ENCODE data around the gene ETV5. TPM values are rescaled to one million over a fixed set of nuclear protein-coding genes. Genes with fewer than 3 reads are reported as not detected.

ETV5 gene
- polyA plus RNA-seq, 2 of the 4 experiments (the other 2 are of a cell fraction) = 20.5 to 54.7 TPM

DNA sequence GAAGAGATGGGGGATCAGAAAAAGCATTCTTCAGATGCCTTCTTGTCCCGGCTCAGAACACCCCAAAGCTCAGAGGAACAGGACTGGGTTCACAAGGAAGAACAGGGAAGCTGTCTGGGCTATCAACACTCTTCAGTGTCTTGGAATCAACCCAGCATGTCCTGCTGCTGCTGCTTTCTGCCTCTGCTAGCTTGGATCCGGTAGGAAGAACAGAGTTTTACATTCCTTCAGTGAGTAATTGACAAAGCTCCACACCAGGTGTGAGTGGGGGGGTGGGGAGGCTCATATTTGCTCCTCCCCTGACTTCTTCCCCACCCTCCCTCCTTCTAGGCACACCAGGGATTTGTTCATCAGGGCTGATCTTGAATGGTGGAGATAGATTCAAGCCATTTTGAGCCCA lies 13.1 kb upstream of the ETV5 start:
- CTCF ChIA-PET = no interaction called here
- POLR2A ChIA-PET = no interaction called here
- H3K4me2 ChIP-seq = no peak overlapping the region
- H3K9me3 ChIP-seq = no peaks in the 10 kb centered on the region
- WGBS (ENCODE audit: missing lambda C conversion rate) = 43% methylated on average over 2 of the region's 2 CpGs
- no peak for ATAC-seq
- no peak for DNase-seq (ENCODE audit: low read depth in 1 of 2, low spot score in 1 of 2)
- no peak overlapping the region for H3K27ac ChIP-seq
- H3K4me3 ChIP-seq = no peak overlapping the region
- no peak for FAIRE-seq
- no peaks in the 10 kb centered on the region for H3K4me1 ChIP-seq
- no peak for TF ChIP-seq RARB (CRISPR knock-in tag; IDR thresholded peaks at IDR 0.05)
- TF ChIP-seq, protein P1, sequence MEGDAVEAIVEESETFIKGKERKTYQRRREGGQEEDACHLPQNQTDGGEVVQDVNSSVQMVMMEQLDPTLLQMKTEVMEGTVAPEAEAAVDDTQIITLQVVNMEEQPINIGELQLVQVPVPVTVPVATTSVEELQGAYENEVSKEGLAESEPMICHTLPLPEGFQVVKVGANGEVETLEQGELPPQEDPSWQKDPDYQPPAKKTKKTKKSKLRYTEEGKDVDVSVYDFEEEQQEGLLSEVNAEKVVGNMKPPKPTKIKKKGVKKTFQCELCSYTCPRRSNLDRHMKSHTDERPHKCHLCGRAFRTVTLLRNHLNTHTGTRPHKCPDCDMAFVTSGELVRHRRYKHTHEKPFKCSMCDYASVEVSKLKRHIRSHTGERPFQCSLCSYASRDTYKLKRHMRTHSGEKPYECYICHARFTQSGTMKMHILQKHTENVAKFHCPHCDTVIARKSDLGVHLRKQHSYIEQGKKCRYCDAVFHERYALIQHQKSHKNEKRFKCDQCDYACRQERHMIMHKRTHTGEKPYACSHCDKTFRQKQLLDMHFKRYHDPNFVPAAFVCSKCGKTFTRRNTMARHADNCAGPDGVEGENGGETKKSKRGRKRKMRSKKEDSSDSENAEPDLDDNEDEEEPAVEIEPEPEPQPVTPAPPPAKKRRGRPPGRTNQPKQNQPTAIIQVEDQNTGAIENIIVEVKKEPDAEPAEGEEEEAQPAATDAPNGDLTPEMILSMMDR (IDR thresholded peaks at IDR 0.05) = no peak
- no peak for TF ChIP-seq ESRRA (IDR thresholded peaks at IDR 0.05; ENCODE audit: borderline replicate concordance, low read length)
- no peak for TF ChIP-seq RFX5 (IDR thresholded peaks at IDR 0.05)
- no peak for TF ChIP-seq HEYL (CRISPR knock-in tag; IDR thresholded peaks at IDR 0.05)
- no peak for TF ChIP-seq MAZ (IDR thresholded peaks at IDR 0.05; ENCODE audit: borderline replicate concordance, low read depth, low read length)
- TF ChIP-seq NR3C1 (IDR thresholded peaks at IDR 0.05) = no peak
- TF ChIP-seq CBX2 (IDR thresholded peaks at IDR 0.05; ENCODE audit: borderline replicate concordance, low read depth) = no peak
- TF ChIP-seq, protein P2, sequence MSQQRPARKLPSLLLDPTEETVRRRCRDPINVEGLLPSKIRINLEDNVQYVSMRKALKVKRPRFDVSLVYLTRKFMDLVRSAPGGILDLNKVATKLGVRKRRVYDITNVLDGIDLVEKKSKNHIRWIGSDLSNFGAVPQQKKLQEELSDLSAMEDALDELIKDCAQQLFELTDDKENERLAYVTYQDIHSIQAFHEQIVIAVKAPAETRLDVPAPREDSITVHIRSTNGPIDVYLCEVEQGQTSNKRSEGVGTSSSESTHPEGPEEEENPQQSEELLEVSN (IDR thresholded peaks at IDR 0.05; ENCODE audit: borderline replicate concordance, low read depth) = no peak
- no peak for TF ChIP-seq NPAS2 (CRISPR knock-in tag; IDR thresholded peaks at IDR 0.05; ENCODE audit: borderline replicate concordance)
- TF ChIP-seq, protein P3, sequence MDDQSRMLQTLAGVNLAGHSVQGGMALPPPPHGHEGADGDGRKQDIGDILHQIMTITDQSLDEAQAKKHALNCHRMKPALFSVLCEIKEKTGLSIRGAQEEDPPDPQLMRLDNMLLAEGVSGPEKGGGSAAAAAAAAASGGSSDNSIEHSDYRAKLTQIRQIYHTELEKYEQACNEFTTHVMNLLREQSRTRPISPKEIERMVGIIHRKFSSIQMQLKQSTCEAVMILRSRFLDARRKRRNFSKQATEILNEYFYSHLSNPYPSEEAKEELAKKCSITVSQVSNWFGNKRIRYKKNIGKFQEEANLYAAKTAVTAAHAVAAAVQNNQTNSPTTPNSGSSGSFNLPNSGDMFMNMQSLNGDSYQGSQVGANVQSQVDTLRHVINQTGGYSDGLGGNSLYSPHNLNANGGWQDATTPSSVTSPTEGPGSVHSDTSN (IDR thresholded peaks at IDR 0.05) = no peak

DNA sequence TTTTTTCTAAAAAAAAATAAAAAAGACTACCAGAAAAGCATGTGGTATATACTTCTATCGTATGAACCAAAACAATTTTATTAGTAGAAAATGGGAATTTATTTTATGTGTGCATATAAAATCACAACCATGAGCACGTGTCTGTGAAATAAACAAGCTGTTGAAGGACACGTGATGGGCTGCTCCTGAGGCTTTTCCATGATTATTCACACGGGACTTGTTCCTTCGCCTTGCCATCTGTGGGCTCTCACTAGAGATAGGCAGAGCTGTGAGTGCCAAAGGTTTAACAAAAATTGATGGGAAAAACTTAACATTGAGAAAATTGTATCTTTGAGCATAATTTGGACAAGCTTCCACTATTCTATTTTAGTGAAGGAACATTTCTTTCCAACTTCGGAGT lies 12.4 kb upstream of the ETV5 start:
- FAIRE-seq (no peak), ATAC-seq (no peak), DNase-seq (ENCODE audit: low read depth in 1 of 2, low spot score in 1 of 2) (no peak)
- H3K4me2 ChIP-seq = no peak overlapping the region
- TF ChIP-seq ZFP36 (IDR thresholded peaks at IDR 0.05; ENCODE audit: borderline replicate concordance, partially characterized antibody) (no peak), HOXA7 (CRISPR knock-in tag; IDR thresholded peaks at IDR 0.05) (no peak), KDM1A (IDR thresholded peaks at IDR 0.05; ENCODE audit: low read depth) (no peak), ESRRA (IDR thresholded peaks at IDR 0.05; ENCODE audit: borderline replicate concordance, low read length) (no peak), EHMT2 (IDR thresholded peaks at IDR 0.05; ENCODE audit: low read depth) (no peak), TFCP2L1 (CRISPR knock-in tag; IDR thresholded peaks at IDR 0.05) (no peak), ZNF302 (CRISPR knock-in tag; IDR thresholded peaks at IDR 0.05) (no peak)
- TF ChIP-seq, protein P4, sequence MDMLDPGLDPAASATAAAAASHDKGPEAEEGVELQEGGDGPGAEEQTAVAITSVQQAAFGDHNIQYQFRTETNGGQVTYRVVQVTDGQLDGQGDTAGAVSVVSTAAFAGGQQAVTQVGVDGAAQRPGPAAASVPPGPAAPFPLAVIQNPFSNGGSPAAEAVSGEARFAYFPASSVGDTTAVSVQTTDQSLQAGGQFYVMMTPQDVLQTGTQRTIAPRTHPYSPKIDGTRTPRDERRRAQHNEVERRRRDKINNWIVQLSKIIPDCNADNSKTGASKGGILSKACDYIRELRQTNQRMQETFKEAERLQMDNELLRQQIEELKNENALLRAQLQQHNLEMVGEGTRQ (IDR thresholded peaks at IDR 0.05) = no peak
- TF ChIP-seq, protein P5, sequence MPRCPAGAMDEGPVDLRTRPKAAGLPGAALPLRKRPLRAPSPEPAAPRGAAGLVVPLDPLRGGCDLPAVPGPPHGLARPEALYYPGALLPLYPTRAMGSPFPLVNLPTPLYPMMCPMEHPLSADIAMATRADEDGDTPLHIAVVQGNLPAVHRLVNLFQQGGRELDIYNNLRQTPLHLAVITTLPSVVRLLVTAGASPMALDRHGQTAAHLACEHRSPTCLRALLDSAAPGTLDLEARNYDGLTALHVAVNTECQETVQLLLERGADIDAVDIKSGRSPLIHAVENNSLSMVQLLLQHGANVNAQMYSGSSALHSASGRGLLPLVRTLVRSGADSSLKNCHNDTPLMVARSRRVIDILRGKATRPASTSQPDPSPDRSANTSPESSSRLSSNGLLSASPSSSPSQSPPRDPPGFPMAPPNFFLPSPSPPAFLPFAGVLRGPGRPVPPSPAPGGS (IDR thresholded peaks at IDR 0.05) = no peak
- no peaks in the 10 kb centered on the region for H3K9me3 ChIP-seq
- no peak overlapping the region for H3K27ac ChIP-seq
- ChIA-PET CTCF (no interaction called here), POLR2A (no interaction called here)
- no peaks in the 10 kb centered on the region for H3K4me1 ChIP-seq
- WGBS (ENCODE audit: missing lambda C conversion rate) = 85% methylated on average over 6 of the region's 6 CpGs
- H3K4me3 ChIP-seq = no peak overlapping the region

DNA sequence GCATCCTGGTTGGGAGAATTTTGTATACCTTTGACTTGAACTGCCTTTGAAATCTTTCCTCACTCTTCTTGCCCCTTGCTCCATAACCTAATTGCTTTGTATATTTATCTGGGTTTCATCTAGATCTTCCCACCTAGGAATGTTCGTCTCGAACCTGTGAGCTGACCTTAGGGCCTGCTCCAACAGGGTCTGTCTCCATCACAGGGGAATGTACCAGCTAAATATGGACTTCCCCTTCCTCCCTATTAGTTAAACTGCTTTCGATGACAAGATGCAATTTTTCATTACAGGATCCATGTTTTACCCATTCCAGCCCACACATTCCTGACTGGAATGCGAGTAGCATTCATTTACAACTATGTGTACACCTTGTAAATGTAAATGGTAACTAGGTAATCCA lies 10.6 kb upstream of the ETV5 start:
- Histone ChIP-seq H3K4me2 (no peak overlapping the region), H3K4me3 (no peak overlapping the region), H3K4me1 (no peaks in the 10 kb centered on the region), H3K27ac (no peak overlapping the region), H3K9me3 (no peaks in the 10 kb centered on the region)
- TF ChIP-seq CBX2 (IDR thresholded peaks at IDR 0.05; ENCODE audit: borderline replicate concordance, low read depth) (no peak), RCOR1 (IDR thresholded peaks at IDR 0.05; ENCODE audit: low read depth, low read length) (no peak), HOXA7 (CRISPR knock-in tag; IDR thresholded peaks at IDR 0.05) (no peak), JUN (IDR thresholded peaks at IDR 0.05) (no peak), POLR2A (IDR thresholded peaks at IDR 0.05; ENCODE audit: low read length) (no peak), CHD2 (IDR thresholded peaks at IDR 0.05; ENCODE audit: low read length, partially characterized antibody) (no peak), GATA3 (IDR thresholded peaks at IDR 0.05; ENCODE audit: borderline replicate concordance) (no peak), HOXB13 (CRISPR knock-in tag; IDR thresholded peaks at IDR 0.05; ENCODE audit: low read depth) (no peak), MAFK (IDR thresholded peaks at IDR 0.05; ENCODE audit: partially characterized antibody) (no peak), EP300 (IDR thresholded peaks at IDR 0.05) (no peak), TFCP2L1 (CRISPR knock-in tag; IDR thresholded peaks at IDR 0.05) (no peak), SREBF2 (IDR thresholded peaks at IDR 0.05) (no peak)
- TF ChIP-seq, protein P2 (IDR thresholded peaks at IDR 0.05; ENCODE audit: borderline replicate concordance, low read depth) = no peak
- no peak for ATAC-seq
- POLR2A ChIA-PET = no interaction called here
- DNase-seq (ENCODE audit: low read depth in 1 of 2, low spot score in 1 of 2) = no peak
- CTCF ChIA-PET = no interaction called here
- FAIRE-seq = no peak
- 91% methylated on average over 4 of the region's 4 CpGs for WGBS (ENCODE audit: missing lambda C conversion rate)

Data from A549 (cell line).